ENCODE data around the gene ADORA3. TPM values are rescaled to one million over a fixed set of nuclear protein-coding genes. Genes with fewer than 3 reads are reported as not detected.

Gene ADORA3
- total RNA-seq, 1 experiment from 2014 or later = not detected

DNA sequence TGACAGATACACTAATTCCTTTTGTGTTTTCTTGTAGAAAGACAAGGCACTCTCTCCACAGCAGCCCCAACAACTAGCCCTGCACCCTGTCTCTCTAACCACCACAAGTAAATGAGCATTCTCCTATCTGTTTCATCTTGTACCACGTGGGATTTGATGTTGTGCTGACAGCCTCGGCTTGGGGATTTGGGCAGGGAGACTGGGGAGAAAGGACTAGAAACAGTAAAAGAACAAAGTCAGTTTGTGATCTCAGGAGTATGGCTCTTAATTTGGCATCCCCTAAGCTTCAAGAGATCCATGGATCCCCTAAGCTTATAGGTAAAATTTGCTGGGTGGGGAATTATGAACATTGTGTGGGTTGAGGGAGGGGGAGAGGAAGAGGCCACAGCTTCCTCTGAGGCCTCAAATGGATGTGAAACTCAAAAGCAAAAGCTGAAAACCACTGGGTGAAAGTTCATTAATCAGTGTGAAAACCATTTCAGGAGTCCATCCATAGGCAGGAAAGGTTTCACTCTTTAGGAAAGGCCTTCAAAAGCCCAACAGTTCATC lies 26.6 kb downstream of the ADORA3 start:
- CTCF ChIA-PET = no interaction called here
- Histone ChIP-seq H3K9me3 (ENCODE audit: control insufficient read depth, insufficient read depth, low read depth, low read length) (no peaks in the 10 kb centered on the region), H3K4me1 (ENCODE audit: control insufficient read depth, insufficient read depth, low read length) (no peaks in the 10 kb centered on the region), H3K27me3 (ENCODE audit: control insufficient read depth, insufficient read depth, low read length) (no peaks in the 10 kb centered on the region), H3K36me3 (ENCODE audit: control insufficient read depth, insufficient read depth, low read length) (no peaks in the 10 kb centered on the region), H3K27ac (ENCODE audit: low read length) (no peak overlapping the region), H3K4me3 (ENCODE audit: low read depth in 2 of 2, low read length in 2 of 2) (no peak overlapping the region)
- TF ChIP-seq, protein P1, sequence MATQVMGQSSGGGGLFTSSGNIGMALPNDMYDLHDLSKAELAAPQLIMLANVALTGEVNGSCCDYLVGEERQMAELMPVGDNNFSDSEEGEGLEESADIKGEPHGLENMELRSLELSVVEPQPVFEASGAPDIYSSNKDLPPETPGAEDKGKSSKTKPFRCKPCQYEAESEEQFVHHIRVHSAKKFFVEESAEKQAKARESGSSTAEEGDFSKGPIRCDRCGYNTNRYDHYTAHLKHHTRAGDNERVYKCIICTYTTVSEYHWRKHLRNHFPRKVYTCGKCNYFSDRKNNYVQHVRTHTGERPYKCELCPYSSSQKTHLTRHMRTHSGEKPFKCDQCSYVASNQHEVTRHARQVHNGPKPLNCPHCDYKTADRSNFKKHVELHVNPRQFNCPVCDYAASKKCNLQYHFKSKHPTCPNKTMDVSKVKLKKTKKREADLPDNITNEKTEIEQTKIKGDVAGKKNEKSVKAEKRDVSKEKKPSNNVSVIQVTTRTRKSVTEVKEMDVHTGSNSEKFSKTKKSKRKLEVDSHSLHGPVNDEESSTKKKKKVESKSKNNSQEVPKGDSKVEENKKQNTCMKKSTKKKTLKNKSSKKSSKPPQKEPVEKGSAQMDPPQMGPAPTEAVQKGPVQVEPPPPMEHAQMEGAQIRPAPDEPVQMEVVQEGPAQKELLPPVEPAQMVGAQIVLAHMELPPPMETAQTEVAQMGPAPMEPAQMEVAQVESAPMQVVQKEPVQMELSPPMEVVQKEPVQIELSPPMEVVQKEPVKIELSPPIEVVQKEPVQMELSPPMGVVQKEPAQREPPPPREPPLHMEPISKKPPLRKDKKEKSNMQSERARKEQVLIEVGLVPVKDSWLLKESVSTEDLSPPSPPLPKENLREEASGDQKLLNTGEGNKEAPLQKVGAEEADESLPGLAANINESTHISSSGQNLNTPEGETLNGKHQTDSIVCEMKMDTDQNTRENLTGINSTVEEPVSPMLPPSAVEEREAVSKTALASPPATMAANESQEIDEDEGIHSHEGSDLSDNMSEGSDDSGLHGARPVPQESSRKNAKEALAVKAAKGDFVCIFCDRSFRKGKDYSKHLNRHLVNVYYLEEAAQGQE (IDR thresholded peaks at IDR 0.05; ENCODE audit: insufficient read depth in 1 of 2, low read depth in 2 of 2, low read length in 1 of 2) = no peak
- no peak for TF ChIP-seq POLR2AphosphoS5 (IDR thresholded peaks at IDR 0.05; ENCODE audit: low read depth, low read length)
- TF ChIP-seq, protein P2, sequence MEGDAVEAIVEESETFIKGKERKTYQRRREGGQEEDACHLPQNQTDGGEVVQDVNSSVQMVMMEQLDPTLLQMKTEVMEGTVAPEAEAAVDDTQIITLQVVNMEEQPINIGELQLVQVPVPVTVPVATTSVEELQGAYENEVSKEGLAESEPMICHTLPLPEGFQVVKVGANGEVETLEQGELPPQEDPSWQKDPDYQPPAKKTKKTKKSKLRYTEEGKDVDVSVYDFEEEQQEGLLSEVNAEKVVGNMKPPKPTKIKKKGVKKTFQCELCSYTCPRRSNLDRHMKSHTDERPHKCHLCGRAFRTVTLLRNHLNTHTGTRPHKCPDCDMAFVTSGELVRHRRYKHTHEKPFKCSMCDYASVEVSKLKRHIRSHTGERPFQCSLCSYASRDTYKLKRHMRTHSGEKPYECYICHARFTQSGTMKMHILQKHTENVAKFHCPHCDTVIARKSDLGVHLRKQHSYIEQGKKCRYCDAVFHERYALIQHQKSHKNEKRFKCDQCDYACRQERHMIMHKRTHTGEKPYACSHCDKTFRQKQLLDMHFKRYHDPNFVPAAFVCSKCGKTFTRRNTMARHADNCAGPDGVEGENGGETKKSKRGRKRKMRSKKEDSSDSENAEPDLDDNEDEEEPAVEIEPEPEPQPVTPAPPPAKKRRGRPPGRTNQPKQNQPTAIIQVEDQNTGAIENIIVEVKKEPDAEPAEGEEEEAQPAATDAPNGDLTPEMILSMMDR (IDR thresholded peaks at IDR 0.05) = no peak
- TF ChIP-seq SIN3A (IDR thresholded peaks at IDR 0.05; ENCODE audit: borderline replicate concordance, insufficient read depth, low read depth, low read length) = no peak
- no peak for TF ChIP-seq TCF7L2 (IDR thresholded peaks at IDR 0.05; ENCODE audit: low read depth, low read length)
- intact Hi-C loops (cut with micrococcal nuclease; ENCODE audit: unreplicated experiment) (no loop called here), in situ Hi-C loops (cut with HindIII; ENCODE audit: low pct_unique_long_range_greater_than_20kb, low sequenced_read_pairs) (no loop called here)
- POLR2A ChIA-PET = interaction anchor here (0.7 kb wide), 1 partner anchor 24 kb away, joined by 5 read pairs; no protein-coding TSS in a partner anchor
- ATAC-seq (no peak), DNase-seq (ENCODE audit: low read depth, low spot score) (no peak)
- no TSS peak for BruUV-seq (replicated peaks)

- no TSS peak for BruUV-seq (replicated peaks)
- TF ChIP-seq SIN3A (IDR thresholded peaks at IDR 0.05; ENCODE audit: borderline replicate concordance, insufficient read depth, low read depth, low read length) = no peak
- TF ChIP-seq, protein P1 (IDR thresholded peaks at IDR 0.05; ENCODE audit: insufficient read depth in 1 of 2, low read depth in 2 of 2, low read length in 1 of 2) = no peak
- TF ChIP-seq POLR2AphosphoS5 (IDR thresholded peaks at IDR 0.05; ENCODE audit: low read depth, low read length) = no peak
- in situ Hi-C loops (cut with HindIII; ENCODE audit: low pct_unique_long_range_greater_than_20kb, low sequenced_read_pairs) (no loop called here), intact Hi-C loops (cut with micrococcal nuclease; ENCODE audit: unreplicated experiment) (no loop called here)
- H3K4me1 ChIP-seq (ENCODE audit: control insufficient read depth, insufficient read depth, low read length) = no peaks in the 10 kb centered on the region
- no peaks in the 10 kb centered on the region for H3K27me3 ChIP-seq (ENCODE audit: control insufficient read depth, insufficient read depth, low read length)
- H3K9me3 ChIP-seq (ENCODE audit: control insufficient read depth, insufficient read depth, low read depth, low read length) = no peaks in the 10 kb centered on the region
- no peak overlapping the region for H3K27ac ChIP-seq (ENCODE audit: low read length)
- ChIA-PET POLR2A (interaction anchor here (0.7 kb wide), 1 partner anchor 23 kb away, joined by 5 read pairs; no protein-coding TSS in a partner anchor), CTCF (no interaction called here)
- H3K36me3 ChIP-seq (ENCODE audit: control insufficient read depth, insufficient read depth, low read length) = no peaks in the 10 kb centered on the region
- ATAC-seq (no peak), DNase-seq (ENCODE audit: low read depth, low spot score) (no peak)
- no peak overlapping the region for H3K4me3 ChIP-seq (ENCODE audit: low read depth in 2 of 2, low read length in 2 of 2)
Observed at GRCh38 chr1:111476214-111476613, 27.2 kb downstream of the ADORA3 start.

Measured in Panc1 (cell line).